GM12865 (cell line): ENCODE measurements around the gene FGF4.

Experiments used
- DNase-seq: peaks from one replicate; pipeline ENCODE4 v3.0.0; 2010; ENCODE audit warnings: low read depth
- H3K4me3 ChIP-seq: 2 replicates; pipeline ENCODE4 v1.5.1; 2011; ENCODE audit warnings: mild to moderate bottlenecking, low read depth, low read length, control low read depth
- CTCF ChIP-seq: IDR thresholded peaks from 2 replicates; pipeline ENCODE4 v1.5.1; 2011; ENCODE audit warnings: low read length, control low read depth, low read depth, inconsistent platforms; ENCODE audit not compliant: insufficient read depth; ENCODE audit errors: missing control alignments

Gene FGF4

GRCh38 chr11:69775163-69775755 lies at the start of gene FGF4:
Gene FGF4 (minus strand): TSS chr11:69775341. CDS start chr11:69775084, 257 bp downstream.
- H3K4me3 ChIP-seq: no peak within 1 kb of the TSS
- no peak for TF ChIP-seq CTCF

GRCh38 chr11:69823641-69824265 lies 48.6 kb upstream of the FGF4 start:
- no peak overlapping the region for H3K4me3 ChIP-seq
- DNase-seq: no peak
- TF ChIP-seq CTCF: no peak

More at GRCh38 chr11:69775163-69775755, at the start of gene FGF4:
- DNase-seq: no peak

GRCh38 chr11:69822676-69823494 lies 47.7 kb upstream of the FGF4 start:
- TF ChIP-seq CTCF: no peak
- DNase-seq: no peak
- no peak overlapping the region for H3K4me3 ChIP-seq

- no peak for DNase-seq
- TF ChIP-seq CTCF: no peak
- H3K4me3 ChIP-seq: no peak overlapping the region
Measured at GRCh38 chr11:69821511-69822040, 46.4 kb upstream of the FGF4 start.

GRCh38 chr11:69820441-69820840 lies 45.3 kb upstream of the FGF4 start:
- H3K4me3 ChIP-seq: no peak overlapping the region
- no peak for TF ChIP-seq CTCF
- no peak for DNase-seq

GRCh38 chr11:69819541-69820070 lies 44.5 kb upstream of the FGF4 start:
- H3K4me3 ChIP-seq: no peak overlapping the region
- no peak for TF ChIP-seq CTCF
- DNase-seq: no peak
